Liver (tissue), 9 donors: ENCODE results near the gene ASPG. TPM values are rescaled to one million over a fixed set of nuclear protein-coding genes. Genes with fewer than 3 reads are reported as not detected.

Experiments
- DNase-seq: peaks from one replicate; pipeline ENCODE4 v3.0.0-alpha.2; 2017; ENCODE audit warnings: low spot score
- H3K27ac ChIP-seq, 2 donors: one replicate each; pipeline ENCODE4 v1.7.0; 2013; ENCODE audit warnings: inconsistent platforms in 2 of 2, low read length in 2 of 2, control low read depth in 1 of 2, low read depth in 1 of 2, mild to moderate bottlenecking in 1 of 2
- H3K27me3 ChIP-seq, 4 donors: one replicate each; pipeline versions ENCODE4 v1.6.1 to v1.7.0; 2013; ENCODE audit warnings: low read length in 3 of 4, inconsistent platforms in 1 of 4, mild to moderate bottlenecking in 1 of 4, moderate library complexity in 1 of 4; ENCODE audit not compliant: control insufficient read depth in 4 of 4, insufficient read depth in 4 of 4
- H3K36me3 ChIP-seq, 4 donors: one replicate each; pipeline versions ENCODE4 v1.6.1 to v1.7.0; 2013; ENCODE audit warnings: low read length in 3 of 4, mild to moderate bottlenecking in 3 of 4, low read depth in 1 of 4, moderate library complexity in 1 of 4; ENCODE audit not compliant: control insufficient read depth in 4 of 4, insufficient read depth in 3 of 4
- H3K4me1 ChIP-seq, 4 donors: one replicate each; pipeline versions ENCODE4 v1.6.1 to v1.7.0; 2013; ENCODE audit warnings: low read length in 3 of 4, mild to moderate bottlenecking in 3 of 4, moderate library complexity in 1 of 4; ENCODE audit not compliant: control insufficient read depth in 4 of 4, insufficient read depth in 4 of 4
- H3K4me3 ChIP-seq, 3 donors: one replicate each; pipeline versions ENCODE4 v1.6.1 to v1.7.0; 2013; ENCODE audit warnings: low read length in 3 of 3, control low read depth in 1 of 3, low read depth in 1 of 3, mild to moderate bottlenecking in 1 of 3
- H3K9ac ChIP-seq, 2 donors: one replicate each; pipeline ENCODE4 v1.7.0; 2013; ENCODE audit warnings: low read length in 2 of 2, mild to moderate bottlenecking in 2 of 2, moderate library complexity in 2 of 2, control low read depth in 1 of 2, low read depth in 1 of 2
- H3K9me3 ChIP-seq, 4 donors: one replicate each; pipeline versions ENCODE4 v1.6.1 to v1.7.0; 2013; ENCODE audit warnings: low read length in 3 of 4; ENCODE audit not compliant: control insufficient read depth in 4 of 4
- ATF3 ChIP-seq: IDR thresholded peaks from 2 replicates; pipeline ENCODE4 v1.6.1; 2016; ENCODE audit warnings: antibody characterized with exemption
- FOXA1 ChIP-seq: IDR thresholded peaks from 2 replicates; pipeline ENCODE4 v1.6.1; 2016; ENCODE audit warnings: antibody characterized with exemption
- HNF4A ChIP-seq, 2 donors: conservative IDR thresholded peaks; 2 replicates each; pipeline ENCODE4 v1.6.1; 2016; ENCODE audit warnings: antibody characterized with exemption in 2 of 2, mild to moderate bottlenecking in 2 of 2
- RAD21 ChIP-seq, 2 donors: IDR thresholded peaks; 2 replicates each; pipeline ENCODE4 v1.6.1; 2016; ENCODE audit warnings: antibody characterized with exemption in 2 of 2, mild to moderate bottlenecking in 2 of 2
- REST ChIP-seq: IDR thresholded peaks from 2 replicates; pipeline ENCODE4 v1.6.1; 2016; ENCODE audit warnings: antibody characterized with exemption, mild to moderate bottlenecking
- SP1 ChIP-seq: IDR thresholded peaks from 2 replicates; pipeline ENCODE4 v1.6.1; 2018; ENCODE audit warnings: antibody characterized with exemption, mild to moderate bottlenecking
- TAF1 ChIP-seq: conservative IDR thresholded peaks from 2 replicates; pipeline ENCODE4 v1.6.1; 2016; ENCODE audit warnings: antibody characterized with exemption, mild to moderate bottlenecking
- YY1 ChIP-seq: IDR thresholded peaks from 2 replicates; pipeline ENCODE4 v1.6.1; 2016; ENCODE audit warnings: antibody characterized with exemption, mild to moderate bottlenecking
- ZBTB33 ChIP-seq: IDR thresholded peaks from 2 replicates; pipeline ENCODE4 v1.6.1; 2016; ENCODE audit warnings: antibody characterized with exemption
- WGBS: extraction: QIAGEN DNeasy Blood & Tissue Kit; methylation state at CpG from one replicate; pipeline ENCODE4 v1.1.7; 2013; 5-methylcytosine and 5-hydroxymethylcytosine counted together
- polyA plus RNA-seq, 2 donors: library from polyadenylated mRNA; stranded (reverse) in 1 of 2; unstranded in 1 of 2; fragments of 200-250 nt in 1 of 2; fragments of >200 nt in 1 of 2; fragmentation: Nextera tagmentation in 1 of 2; extraction: Ambion mirVana in 1 of 2; gene quantifications; one replicate each; pipeline versions ENCODE4 v1.2.1 to v1.2.3, GENCODE V29; 2013 to 2015
- total RNA-seq, 2 donors: library from RNA; depleted of rRNA; stranded (reverse); fragments of >200 nt; gene quantifications; one replicate each; pipeline ENCODE4 v1.2.3, GENCODE V29; 2014
- TF ChIP-seq, protein P1 (sequence below): fragments of 150-350 bp; IDR thresholded peaks from 2 replicates; pipeline ENCODE4 v1.5.1; 2017; ENCODE audit warnings: improper control_type of control experiment, low read depth, low read length; ENCODE audit not compliant: missing input control
- donor health status: healthy.
- donor health status: healthy.
- donor health status: healthy.
- donor health status: healthy.
- donor health status: healthy.

Gene ASPG
- total and polyA plus RNA-seq, 4 donors, result 42.4 to 158 (median 110) TPM

DNA sequence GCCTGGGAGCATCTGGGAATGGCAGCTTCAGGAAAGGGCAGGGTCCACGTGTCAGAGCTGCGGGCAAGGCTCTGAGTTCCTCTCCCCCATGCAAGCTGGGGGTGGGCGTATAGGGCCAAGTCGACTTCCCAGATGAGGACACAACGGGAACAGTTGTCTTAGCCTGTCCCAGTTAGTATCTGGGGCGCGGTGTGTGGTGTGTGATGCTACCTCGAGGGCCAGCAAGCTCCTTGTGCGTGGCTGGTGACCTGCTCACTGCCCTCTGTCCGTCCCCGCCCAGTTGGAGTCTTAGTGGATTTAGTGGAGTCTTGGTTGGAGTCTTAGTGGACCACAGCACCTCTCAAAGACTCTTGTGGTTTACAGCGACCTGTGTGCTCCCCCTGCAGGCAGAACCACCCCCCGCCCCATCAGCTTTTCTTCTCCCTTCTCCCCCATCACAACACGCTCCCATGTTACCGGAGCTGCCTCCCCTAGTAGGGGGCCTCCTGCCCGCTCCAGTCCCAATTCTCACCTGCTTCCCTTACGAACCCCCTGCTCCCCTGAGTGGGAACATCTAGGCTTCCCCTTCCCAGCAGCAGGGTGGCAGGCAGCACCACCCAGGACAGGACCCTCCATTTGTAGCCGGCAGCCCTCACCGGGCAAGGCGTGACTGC lies 8.7 kb downstream of the ASPG start (continued):
- no peak for TF ChIP-seq TAF1
- no peak for TF ChIP-seq ATF3

GRCh38 chr14:104094709-104095425 lies 9.4 kb downstream of the ASPG start:
- H3K36me3 ChIP-seq, result peaks cover 0 to 13% (median 8%) of the 10 kb centered on the region in 4 donors
- peaks cover 17 to 42% (median 29%) of the 10 kb centered on the region in 4 donors for H3K4me1 ChIP-seq
- 65% methylated on average over 35 of the region's 35 CpGs for WGBS
- H3K9me3 ChIP-seq, result no peaks in the 10 kb centered on the region
- TF ChIP-seq SP1 (no peak), ZBTB33 (no peak), YY1 (no peak), HNF4A (conservative IDR thresholded peaks at IDR 0.05) (no peak), RAD21 (IDR thresholded peaks at IDR 0.05) (peak in 1 of 2 donors; percentile 74), REST (no peak), FOXA1 (no peak)
- TF ChIP-seq, protein P1, sequence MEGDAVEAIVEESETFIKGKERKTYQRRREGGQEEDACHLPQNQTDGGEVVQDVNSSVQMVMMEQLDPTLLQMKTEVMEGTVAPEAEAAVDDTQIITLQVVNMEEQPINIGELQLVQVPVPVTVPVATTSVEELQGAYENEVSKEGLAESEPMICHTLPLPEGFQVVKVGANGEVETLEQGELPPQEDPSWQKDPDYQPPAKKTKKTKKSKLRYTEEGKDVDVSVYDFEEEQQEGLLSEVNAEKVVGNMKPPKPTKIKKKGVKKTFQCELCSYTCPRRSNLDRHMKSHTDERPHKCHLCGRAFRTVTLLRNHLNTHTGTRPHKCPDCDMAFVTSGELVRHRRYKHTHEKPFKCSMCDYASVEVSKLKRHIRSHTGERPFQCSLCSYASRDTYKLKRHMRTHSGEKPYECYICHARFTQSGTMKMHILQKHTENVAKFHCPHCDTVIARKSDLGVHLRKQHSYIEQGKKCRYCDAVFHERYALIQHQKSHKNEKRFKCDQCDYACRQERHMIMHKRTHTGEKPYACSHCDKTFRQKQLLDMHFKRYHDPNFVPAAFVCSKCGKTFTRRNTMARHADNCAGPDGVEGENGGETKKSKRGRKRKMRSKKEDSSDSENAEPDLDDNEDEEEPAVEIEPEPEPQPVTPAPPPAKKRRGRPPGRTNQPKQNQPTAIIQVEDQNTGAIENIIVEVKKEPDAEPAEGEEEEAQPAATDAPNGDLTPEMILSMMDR, result peak; percentile 75
- H3K27ac ChIP-seq, result no peak overlapping the region
- H3K9ac ChIP-seq, result no peak overlapping the region
- H3K27me3 ChIP-seq, result no peaks in the 10 kb centered on the region
- H3K4me3 ChIP-seq, result no peak overlapping the region
- DNase-seq, result peak; percentile 84
